Brain microvascular endothelial cell (primary cell): ENCODE measurements around the gene TSPEAR.

Experiments
- DNase-seq: peaks from one replicate; pipeline ENCODE4 v3.0.0-alpha.2; 2020
- H3K27ac ChIP-seq: fragments of 250-450 bp; sonication (Bioruptor Pico); 2 replicates; pipeline ENCODE4 v1.5.1; 2020; ENCODE audit warnings: mild to moderate bottlenecking, moderate library complexity
- H3K27me3 ChIP-seq: fragments of 250-450 bp; sonication (Bioruptor Pico); replicated peaks from 2 replicates; pipeline ENCODE4 v1.5.1; 2020; ENCODE audit warnings: mild to moderate bottlenecking
- H3K36me3 ChIP-seq: fragments of 250-450 bp; sonication (Bioruptor Pico); replicated peaks from 2 replicates; pipeline ENCODE4 v1.5.1; 2020; ENCODE audit warnings: mild to moderate bottlenecking
- H3K4me3 ChIP-seq: 2 replicates; pipeline ENCODE4 v1.5.1; 2011; ENCODE audit warnings: low read depth, mild to moderate bottlenecking, control low read depth, low read length, moderate library complexity
- in situ Hi-C: cut with HindIII; loops from 2 replicates; pipeline ENCODE4 v1.10.0; 2017; ENCODE audit warnings: low sequenced_read_pairs, low pct_ligation_motif_present
- TF ChIP-seq, protein P1 (sequence below): IDR thresholded peaks from 2 replicates; pipeline ENCODE4 v1.5.1; 2011; ENCODE audit warnings: low read depth, mild to moderate bottlenecking, moderate library complexity, low read length, control low read depth, inconsistent platforms; ENCODE audit errors: missing control alignments

Gene TSPEAR

DNA sequence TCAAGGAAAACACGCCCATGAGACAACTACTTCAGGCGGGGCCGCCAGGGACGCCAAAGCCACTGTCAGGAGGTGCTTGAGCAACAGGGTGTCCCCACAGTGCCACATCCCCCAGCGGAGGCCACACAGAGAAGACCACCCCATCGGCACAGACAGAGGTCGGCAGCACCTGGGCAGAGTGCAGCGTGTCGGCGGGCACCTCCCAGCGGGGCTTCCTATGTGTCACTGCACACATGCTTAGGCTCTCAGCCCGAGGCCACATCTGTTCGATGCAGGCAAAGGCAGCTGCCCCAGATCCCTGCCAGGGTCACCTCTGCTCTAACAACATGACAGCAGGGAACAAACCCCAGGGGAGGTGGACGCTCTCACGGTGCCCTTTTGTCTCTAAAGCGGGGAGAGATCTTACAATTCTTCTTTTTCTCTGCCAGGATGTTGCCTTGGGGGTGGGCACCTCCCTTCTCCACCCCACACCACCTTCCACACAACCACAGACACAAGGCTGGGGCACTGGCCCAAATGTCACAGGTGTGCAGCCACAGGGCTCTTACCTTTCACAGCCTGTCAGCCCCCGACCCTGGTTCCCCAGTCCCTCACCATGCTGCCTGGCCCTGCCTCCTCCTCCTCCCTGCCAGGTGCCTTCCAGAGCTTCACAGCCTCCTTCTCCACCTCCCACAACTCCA is 95.3 kb downstream of the TSPEAR start:
- DNase-seq = no peak
- Histone ChIP-seq H3K27me3 (no peaks in the 10 kb centered on the region), H3K36me3 (no peaks in the 10 kb centered on the region), H3K27ac (no peak overlapping the region), H3K4me3 (no peak overlapping the region)
- TF ChIP-seq, protein P1, sequence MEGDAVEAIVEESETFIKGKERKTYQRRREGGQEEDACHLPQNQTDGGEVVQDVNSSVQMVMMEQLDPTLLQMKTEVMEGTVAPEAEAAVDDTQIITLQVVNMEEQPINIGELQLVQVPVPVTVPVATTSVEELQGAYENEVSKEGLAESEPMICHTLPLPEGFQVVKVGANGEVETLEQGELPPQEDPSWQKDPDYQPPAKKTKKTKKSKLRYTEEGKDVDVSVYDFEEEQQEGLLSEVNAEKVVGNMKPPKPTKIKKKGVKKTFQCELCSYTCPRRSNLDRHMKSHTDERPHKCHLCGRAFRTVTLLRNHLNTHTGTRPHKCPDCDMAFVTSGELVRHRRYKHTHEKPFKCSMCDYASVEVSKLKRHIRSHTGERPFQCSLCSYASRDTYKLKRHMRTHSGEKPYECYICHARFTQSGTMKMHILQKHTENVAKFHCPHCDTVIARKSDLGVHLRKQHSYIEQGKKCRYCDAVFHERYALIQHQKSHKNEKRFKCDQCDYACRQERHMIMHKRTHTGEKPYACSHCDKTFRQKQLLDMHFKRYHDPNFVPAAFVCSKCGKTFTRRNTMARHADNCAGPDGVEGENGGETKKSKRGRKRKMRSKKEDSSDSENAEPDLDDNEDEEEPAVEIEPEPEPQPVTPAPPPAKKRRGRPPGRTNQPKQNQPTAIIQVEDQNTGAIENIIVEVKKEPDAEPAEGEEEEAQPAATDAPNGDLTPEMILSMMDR = no peak
- in situ Hi-C loops = no loop called here

DNA sequence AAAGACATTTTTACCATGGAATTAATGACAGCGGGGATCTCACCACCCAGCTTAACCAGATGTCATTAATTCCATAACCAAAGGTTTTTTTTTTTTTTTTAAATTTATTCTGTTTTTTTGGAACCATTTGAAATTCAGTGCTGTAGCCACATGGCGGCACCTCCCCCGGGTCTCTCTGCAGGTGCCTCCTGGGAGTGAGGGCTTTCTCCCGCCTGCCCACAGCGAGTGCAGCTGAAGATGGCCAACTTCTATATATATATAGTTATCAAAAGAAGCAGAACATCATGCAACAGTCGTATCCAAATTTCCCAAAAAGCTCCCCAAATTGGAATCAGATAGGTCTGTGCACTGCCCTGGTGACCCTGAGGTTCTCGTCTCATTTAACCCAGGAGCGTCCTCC is 95.9 kb downstream of the TSPEAR start:
- in situ Hi-C loops = no loop called here
- Histone ChIP-seq H3K4me3 (no peak overlapping the region), H3K27me3 (no peaks in the 10 kb centered on the region), H3K27ac (no peak overlapping the region), H3K36me3 (no peaks in the 10 kb centered on the region)
- DNase-seq = no peak
- TF ChIP-seq, protein P1 = no peak

DNA sequence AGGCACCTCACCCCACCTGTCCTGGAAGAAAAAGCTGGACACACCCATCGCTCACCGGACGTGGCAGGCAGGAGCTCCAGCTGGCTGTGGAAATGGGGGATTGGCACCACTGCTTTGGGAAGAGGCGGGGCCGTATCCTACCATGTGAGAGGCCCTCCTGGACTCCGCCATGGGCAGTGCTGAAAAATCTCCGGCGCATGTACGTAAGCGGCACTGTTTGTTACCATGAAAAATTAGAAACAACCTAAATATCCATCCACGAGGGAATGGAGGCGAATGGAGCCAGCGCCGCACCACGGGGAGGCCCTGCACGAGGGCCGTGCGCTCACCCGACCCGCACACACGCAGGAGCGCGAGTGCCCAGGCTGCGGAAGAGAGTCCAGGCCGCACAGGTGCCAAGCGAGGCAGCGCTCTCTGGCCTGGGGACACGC is 96.4 kb downstream of the TSPEAR start:
- in situ Hi-C loops = no loop called here
- DNase-seq = no peak
- Histone ChIP-seq H3K4me3 (no peak overlapping the region), H3K36me3 (no peaks in the 10 kb centered on the region), H3K27me3 (no peaks in the 10 kb centered on the region), H3K27ac (no peak overlapping the region)
- TF ChIP-seq, protein P1 = no peak

DNA sequence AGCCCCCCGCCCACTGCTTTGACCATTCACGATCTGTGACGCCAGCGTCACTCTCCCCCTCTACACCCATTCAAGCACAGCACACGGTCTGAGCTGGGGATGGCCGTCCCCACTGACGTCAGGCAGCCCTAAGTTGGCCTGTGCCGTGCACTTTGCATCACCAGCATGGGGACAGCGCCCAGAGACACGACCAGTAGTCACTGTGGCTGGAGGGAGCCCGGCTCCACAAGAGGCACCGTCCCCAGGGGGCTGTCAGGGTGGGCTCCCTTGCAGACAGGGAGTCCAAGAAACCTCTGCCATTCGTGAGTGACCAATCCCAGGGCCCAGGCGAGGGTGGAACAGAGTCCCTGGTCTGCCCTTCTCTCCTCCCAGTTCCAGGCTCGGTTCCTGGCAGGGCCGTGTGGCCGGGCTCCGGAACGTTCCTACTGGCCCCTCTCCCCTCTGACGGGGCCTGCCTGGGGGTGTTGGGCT is 97.2 kb downstream of the TSPEAR start:
- no peak overlapping the region for H3K4me3 ChIP-seq
- TF ChIP-seq, protein P1 = no peak
- no peaks in the 10 kb centered on the region for H3K27me3 ChIP-seq
- in situ Hi-C loops = no loop called here
- no peaks in the 10 kb centered on the region for H3K36me3 ChIP-seq
- no peak overlapping the region for H3K27ac ChIP-seq
- no peak for DNase-seq

DNA sequence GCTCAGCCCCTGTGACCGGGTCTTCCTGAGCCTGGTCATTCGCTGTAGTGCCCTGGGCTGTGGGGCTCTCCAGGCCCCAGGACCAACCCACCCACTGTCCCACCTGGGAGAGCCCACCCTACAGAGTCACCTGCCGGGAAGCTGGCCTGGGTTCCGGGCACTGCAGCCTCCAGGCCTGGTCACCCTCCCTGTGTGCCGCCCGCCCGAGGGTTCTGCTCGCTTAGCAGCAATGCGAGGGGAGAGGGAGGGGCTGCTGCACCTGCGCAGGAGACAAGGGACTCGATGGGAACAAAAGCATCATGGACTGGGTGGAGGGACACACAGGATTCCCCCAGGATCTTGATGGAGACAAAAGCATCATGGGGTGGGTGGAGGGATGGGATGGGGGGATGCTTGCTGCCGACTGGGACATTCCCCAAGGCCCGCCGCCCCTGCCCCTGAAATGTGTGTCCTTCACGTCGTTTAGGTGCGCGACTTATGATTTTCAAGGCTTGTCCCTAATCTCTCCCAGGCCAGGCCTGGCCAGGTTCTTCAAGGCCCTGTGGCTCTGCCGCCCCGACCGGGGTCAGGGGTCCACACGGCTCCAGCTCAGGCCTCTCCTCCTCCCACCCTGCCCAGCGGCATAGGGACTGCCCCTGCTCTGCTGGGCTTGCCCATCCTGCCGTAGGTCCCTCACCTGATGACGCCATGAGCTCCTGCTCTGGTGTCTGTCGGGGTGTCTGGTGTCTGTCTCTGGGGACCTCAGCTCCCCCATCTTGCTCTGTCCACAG is 97.8 kb downstream of the TSPEAR start:
- no peak overlapping the region for H3K4me3 ChIP-seq
- in situ Hi-C loops = no loop called here
- TF ChIP-seq, protein P1 = no peak
- DNase-seq = no peak
- H3K27ac ChIP-seq = no peak overlapping the region
- H3K27me3 ChIP-seq = no peaks in the 10 kb centered on the region
- no peaks in the 10 kb centered on the region for H3K36me3 ChIP-seq
